SU-DHL-6 (cell line): ENCODE data around the gene EEF2.

Experiments used
- EZH2phosphoT487 ChIP-seq: fragments of 200-600 bp; sonication (generic), shearing (Covaris generic); conservative IDR thresholded peaks from 2 replicates; pipeline ENCODE4 v1.6.1; 2018; ENCODE audit warnings: mild to moderate bottlenecking, antibody characterized with exemption, low read length, moderate library complexity, mixed read lengths
- TF ChIP-seq, protein P1 (sequence below): fragments of 200-600 bp; sonication (generic); IDR thresholded peaks from one replicate; pipeline ENCODE4 v1.5.1; 2017; ENCODE audit warnings: antibody characterized with exemption, mild to moderate bottlenecking, low read length, moderate library complexity; ENCODE audit not compliant: insufficient read depth, poor library complexity, severe bottlenecking

DNA sequence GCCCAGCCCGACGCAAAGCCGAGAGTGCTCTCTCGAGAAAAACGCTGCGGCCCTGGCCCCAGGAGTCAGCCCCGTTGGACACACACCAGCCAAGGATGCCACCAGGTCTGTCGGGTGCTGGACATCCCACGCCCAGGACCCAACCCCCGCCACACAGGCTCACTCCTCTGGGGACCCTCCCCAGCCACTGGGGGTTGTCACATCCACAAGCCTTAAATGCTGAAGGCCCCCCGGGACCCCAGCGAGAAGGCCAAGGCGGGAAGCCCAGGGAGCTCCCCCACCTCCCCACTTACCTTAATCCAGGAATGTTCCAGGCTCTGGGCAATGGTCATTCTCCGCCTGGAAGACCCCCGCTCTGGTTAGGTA is 25.5 kb downstream of the EEF2 start:
- TF ChIP-seq, protein P1, sequence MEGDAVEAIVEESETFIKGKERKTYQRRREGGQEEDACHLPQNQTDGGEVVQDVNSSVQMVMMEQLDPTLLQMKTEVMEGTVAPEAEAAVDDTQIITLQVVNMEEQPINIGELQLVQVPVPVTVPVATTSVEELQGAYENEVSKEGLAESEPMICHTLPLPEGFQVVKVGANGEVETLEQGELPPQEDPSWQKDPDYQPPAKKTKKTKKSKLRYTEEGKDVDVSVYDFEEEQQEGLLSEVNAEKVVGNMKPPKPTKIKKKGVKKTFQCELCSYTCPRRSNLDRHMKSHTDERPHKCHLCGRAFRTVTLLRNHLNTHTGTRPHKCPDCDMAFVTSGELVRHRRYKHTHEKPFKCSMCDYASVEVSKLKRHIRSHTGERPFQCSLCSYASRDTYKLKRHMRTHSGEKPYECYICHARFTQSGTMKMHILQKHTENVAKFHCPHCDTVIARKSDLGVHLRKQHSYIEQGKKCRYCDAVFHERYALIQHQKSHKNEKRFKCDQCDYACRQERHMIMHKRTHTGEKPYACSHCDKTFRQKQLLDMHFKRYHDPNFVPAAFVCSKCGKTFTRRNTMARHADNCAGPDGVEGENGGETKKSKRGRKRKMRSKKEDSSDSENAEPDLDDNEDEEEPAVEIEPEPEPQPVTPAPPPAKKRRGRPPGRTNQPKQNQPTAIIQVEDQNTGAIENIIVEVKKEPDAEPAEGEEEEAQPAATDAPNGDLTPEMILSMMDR, result no peak
- TF ChIP-seq EZH2phosphoT487, result no peak
